ENCODE data around the gene FOXE3.

DNA sequence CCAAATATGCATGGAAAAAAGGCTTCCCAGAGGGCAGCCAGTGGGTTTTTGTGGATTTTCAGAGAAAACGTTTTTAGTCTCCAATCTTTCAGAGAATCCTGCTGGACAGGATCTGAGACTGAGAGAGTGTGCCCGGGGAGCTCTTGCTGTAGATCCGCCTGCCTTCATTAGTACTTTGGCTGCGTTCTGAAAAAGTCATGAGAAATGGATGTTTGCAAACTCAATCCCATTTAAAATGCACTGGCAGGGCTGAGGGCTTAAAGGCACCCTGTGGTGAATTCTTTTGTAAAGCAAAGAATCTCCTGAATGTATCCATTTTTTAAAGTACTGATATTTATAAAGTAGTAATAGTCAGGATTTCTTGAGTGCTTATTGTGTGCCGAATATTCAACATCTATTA lies 44.0 kb downstream of the FOXE3 start:
- TF ChIP-seq POLR2A (IDR thresholded peaks at IDR 0.05; ENCODE audit: low read depth, low read length) (no peak), TAF1 (IDR thresholded peaks at IDR 0.05; ENCODE audit: borderline replicate concordance, low read depth, low read length) (no peak)
